Activated T-helper 1 cell treated with Interleukin-2 at 50 U/mL for 16 hours (primary cell): ENCODE measurements around the gene RBM44.

Experiments
- DNase-seq: peaks from one replicate; pipeline ENCODE4 v3.0.0-alpha.2; 2020; ENCODE audit warnings: low read depth

Gene RBM44

GRCh38 chr2:237870126-237870525, 71.5 kb downstream of the RBM44 start:
- DNase-seq = no peak

DNA sequence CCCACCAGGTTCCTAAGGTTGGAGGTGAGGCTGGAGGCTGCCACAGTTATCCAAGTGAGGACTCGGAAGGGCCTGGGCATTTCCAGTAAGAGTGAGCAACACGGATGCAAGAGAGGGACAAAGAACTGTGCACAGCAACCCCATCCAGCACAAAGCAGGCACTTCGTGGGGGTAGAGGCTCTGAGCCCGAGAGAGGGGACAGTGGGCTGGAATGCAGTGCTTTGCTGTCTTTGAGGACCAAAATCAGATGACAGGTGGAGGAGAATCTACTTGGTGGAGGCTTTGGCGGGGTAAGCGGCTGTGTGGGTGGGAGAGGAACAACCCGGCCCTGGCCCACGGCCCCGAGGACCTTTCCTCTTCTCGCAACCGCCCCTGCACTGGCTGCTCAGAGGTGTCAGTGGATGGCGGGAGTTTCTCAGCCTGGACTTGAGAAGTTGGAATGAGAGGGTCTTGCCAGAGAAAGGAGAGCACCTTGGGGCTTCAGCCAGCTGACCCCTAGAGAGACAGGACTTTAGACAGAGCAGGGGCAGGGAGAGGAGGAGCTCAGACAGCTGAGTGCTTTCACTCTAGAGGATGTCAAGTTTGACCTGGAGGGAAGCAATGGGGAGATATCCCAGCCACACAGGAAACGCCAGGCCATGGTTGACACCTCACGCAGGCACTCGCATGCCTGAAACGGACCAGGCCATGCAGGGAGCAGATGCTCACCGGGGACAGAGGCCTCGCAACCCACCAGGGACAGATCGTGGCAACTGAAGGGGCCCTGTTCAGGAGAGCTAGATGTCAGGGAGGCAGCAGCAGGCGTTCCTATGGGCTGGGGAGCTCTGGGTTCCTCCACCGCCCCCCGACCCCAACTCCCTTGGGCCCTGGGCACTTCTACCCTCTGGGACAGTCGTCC, 72.4 kb downstream of the RBM44 start:
- no peak for DNase-seq

DNA sequence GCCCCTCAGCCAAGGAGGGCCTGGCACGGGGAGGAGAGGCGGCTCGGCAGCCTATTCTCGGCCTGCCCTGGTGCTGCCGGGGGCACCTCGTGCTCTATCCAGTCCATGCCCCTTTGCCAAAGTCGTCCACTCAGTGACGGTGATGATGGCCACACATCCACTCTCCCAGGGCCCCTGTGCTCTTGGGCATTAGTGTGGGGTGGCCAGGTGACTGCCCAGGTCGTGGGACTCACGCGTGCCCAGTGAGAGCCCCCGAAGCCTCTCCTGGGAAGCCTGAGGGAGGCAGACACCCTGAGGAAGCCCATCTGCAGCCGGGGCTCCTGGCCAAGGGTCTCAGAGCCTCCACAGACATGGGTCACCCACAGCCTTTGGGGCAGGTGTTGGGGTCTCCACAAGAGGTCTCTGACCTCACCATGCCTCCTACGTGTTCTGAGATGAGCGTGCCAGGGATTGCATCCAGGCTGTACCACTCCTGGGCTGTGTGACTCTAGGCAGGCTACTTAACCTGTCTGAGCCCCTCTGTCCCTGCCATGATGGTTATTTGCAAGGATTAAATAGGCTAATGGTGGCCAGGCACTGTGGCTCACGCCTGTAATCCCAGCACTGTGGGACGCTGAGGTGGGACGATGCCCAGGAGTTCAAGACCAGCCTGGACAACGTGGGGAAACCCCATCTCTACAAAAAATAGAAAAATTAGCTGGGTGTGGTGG, 73.8 kb downstream of the RBM44 start:
- DNase-seq = no peak

GRCh38 chr2:237873421-237873831, 74.8 kb downstream of the RBM44 start:
- DNase-seq = no peak

DNA sequence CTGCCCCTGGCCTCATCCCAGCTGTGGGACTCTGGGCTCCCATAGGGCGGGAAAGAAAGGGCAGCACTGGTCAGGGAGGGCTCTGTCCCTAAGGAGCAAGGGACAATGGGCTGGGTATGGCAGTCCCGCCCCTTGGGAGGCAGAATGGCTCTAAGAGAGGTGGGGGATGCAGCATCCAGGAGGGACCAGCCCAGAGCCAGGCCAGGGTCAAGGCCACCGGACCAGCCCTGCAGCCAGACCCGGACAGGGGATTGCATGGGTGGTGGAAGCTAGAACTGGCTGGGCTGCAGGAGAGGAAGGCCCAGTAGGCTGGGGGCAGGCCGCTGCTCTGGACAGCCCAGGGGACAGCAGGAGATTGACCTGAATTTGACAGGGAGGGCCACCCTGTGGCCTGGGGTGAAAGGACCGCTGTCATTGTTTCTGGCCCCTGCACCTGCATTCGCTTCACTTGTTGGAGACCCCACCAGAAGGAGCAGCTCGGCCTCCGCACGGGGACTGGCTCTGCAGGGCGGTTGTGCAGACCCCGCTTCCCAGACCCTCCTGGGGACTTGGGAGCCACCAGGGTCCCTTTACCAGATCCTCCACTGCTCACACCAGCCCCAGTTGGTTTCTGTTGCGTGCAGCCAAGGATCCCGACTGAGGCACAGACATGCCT, 75.4 kb downstream of the RBM44 start:
- DNase-seq = no peak

DNA sequence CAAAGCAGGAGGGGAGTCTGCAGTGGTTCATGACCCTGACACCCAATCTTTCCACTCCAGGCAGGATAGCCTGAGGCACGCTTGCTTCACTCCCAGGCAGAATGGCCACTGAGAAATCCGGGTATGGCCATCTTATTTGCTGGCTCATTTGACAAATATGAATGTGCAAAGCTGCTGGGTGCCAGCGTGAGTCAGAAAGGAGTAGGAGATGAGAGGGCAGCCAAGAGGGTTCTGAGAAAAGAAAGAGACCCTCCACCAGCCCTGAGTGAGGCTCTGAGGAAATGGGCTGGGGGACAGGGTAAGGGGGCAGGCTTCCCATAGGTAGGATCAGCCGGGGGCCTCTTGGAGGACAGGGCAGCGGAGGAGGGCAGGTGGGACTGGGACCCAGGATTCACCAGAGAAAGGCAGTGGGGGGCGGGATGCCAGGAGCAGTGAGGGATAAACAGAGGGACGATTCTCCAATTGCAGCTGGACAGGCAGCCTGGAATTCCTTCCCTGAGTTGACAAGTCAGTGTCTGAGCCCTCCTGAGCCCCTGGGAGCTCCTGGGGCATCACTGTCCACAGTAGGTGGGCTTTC, 76.1 kb downstream of the RBM44 start:
- DNase-seq = no peak

DNA sequence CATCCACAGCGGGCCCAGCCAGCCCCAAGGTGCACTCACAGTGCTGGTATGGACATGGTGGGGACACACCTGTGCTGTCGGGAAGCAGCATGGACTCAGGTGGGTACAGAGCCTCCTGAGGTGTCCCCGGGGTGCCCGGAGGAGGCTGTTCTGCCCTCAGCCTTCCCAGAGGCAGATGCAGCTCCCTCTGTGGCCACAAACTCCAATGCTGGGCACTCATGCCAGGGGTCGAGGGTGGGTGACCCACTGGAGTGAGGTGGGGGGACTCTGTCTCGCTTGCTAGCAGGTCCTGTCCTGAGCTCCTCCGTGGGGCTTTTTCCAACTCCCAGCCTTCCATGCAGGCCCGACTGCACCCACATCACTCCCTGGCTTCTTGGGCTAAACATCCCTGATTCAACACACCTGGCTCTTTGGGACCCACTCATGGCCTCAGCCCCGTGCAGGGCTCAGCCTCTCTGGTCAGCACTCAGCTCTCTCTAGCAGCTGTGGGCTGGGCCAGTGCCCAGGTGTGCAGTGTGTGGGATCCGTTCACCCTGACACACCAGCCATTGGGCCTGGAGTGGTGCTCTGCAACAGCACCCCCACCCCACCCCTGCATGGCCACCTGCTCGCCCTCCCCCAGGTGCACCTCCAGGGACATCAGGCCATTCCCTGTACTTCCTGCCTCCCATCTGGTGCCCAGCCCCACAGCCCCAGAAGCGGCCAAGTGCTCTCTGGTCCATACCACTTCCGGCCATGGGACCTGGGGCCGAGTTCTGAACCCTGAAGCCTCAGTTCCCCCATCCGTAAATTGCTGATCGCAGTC, 76.9 kb downstream of the RBM44 start:
- DNase-seq = no peak

- no peak for DNase-seq
Observed at GRCh38 chr2:237876061-237876526, 77.5 kb downstream of the RBM44 start.

GRCh38 chr2:237876532-237876931, 78.0 kb downstream of the RBM44 start:
- no peak for DNase-seq

DNA sequence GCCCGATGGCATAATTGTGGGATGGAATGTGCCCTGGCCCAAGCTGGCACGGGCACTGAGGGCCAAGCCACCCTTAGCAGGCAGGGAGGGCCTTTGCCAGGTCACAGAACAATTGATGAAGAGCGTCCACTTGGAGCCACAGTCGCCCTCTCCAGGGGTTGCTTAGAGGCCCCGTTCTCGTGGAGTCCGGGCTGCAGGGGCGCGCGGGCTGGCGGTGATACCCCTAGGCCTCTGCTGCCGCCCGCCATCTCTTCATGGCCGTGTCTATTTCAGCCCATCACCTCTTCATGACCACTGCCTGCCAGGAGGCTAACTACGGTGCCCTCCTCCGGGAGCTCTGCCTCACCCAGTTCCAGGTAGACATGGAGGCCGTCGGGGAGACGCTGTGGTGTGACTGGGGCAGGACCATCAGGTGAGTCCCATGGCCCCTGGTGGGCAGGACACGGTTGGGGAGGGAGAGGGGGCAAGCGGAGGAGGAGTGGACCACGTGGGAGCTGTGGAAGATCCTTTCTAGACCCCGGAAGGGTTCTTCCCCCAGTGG, 78.4 kb downstream of the RBM44 start:
- DNase-seq = no peak

- no peak for DNase-seq
Observed at GRCh38 chr2:237877576-237878307, 79.2 kb downstream of the RBM44 start.

DNA sequence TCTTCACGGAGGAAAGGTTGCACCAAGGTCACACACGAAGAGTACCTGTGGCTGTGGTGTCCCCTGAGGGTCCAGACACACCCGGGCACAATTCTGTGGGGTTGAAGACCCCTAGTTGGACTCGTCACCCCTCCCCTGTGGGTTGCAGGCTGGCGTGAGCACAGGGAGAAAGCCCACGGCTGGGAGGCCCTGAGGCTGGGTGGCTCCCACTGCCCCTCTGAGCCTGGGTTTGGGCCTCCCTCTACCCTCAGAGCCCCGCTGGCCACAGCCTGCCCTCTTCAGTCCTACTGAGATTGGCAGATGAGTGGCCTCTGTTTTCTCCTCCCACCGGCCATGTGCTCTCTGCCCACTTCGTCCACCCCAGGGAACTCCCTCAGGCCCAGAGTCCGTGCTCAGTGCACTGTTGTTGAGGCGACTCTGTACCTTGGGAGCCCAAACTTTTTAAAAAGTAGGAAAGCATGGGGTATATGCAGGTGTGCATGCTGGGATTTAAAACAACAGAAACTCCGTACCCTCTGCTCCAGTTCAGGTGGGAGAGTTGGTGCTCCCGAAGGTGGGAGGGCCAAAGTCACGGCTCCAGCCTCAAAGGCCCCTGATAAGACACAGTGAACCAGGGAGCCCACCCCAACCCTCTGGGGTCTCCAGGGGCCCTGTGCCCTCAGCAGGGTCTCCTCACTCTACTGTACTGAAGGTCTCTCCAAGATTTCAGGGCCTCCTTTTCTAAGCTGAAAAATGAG, 79.9 kb downstream of the RBM44 start:
- no peak for DNase-seq

- DNase-seq = no peak
Observed at GRCh38 chr2:237879058-237879430, 80.5 kb downstream of the RBM44 start.

GRCh38 chr2:237879991-237880560, 81.5 kb downstream of the RBM44 start:
- no peak for DNase-seq

DNA sequence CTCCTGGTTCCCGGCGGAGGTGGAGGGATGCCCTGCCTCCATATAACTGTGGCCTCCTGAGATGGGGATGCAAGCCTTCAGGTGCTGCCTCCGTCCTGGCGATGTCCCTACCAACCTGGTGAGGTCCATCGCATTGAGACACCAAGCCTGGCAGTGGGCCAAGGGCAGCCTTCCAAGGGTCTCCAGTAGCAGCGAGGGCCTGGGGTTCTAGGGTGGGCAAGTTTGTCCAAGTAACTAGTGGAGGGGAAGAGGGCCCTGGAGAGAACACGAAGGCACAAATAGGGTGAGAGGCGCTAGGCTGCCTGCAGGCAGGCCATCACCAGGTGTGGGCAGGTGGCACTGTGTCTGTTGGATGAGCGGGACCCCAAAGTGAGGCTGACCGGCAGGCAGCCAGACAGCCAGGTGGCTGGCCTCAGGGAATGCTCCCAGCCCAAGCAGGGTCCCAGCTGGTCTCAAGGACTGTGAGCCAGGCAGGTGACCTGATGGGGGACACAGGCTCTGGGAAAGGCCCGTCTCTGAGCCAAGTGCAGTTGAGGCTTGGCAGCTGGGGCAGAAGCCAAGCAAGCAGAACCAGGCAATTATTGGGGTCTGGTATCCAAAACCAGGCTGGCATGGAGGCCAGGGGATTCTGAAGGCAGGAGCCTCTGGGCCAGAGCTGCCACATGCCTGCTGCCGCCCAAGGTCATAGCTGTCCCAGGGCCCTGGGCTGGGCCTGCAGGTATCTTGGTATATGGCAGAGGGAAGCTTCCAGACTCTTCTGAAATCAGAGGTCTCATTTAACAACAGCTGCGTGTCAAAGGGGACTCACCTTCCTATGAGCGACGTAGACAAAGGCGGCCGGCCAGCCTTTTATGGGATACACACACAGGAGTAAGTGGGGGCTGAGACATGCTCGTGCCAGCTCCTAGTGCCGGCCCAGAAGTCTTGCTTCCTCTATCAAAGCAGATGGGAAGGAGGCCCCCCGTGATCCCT, 84.2 kb downstream of the RBM44 start:
- no peak for DNase-seq

- no peak for DNase-seq
Observed at GRCh38 chr2:237883951-237884446, 85.4 kb downstream of the RBM44 start.

DNA sequence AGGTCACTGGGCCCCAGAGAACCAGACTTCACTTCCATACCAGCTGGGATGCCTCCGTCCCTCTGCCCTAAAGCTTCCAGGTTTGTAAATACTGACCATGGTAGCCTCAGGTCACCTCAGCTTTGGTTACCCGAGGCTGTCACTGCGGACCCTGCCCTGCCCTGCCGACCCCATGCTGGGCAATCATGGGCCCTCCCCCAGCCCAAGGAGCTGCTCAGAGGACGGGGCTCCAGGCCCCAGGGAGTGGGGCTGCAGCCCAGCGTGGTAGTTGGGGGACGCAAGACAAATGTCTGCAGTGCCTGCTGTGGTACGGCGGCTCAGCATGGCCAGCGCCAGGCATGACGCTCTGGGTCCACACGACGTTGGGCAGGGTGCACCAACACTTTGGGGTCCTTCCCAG, 86.1 kb downstream of the RBM44 start:
- no peak for DNase-seq
